ENCODE data around the gene CEPT1. TPM values are rescaled to one million over a fixed set of nuclear protein-coding genes. Genes with fewer than 3 reads are reported as not detected.
A peak's percentile ranks its signal among the peaks of the same experiment; 100 is the strongest.

The CEPT1 gene
- total RNA-seq, 1 donor from 2014 or later, result 26.9 TPM

- H2AFZ ChIP-seq (ENCODE audit: low read depth, low read length), result peak overlapping the region; percentile 98
- peaks cover 16% of the 10 kb centered on the region for H3K4me1 Mint-ChIP-seq (ENCODE audit: low read depth, unreplicated experiment)
Observed at GRCh38 chr1:111140680-111140967, 601 bp downstream of the CEPT1 start.

GRCh38 chr1:111141245-111142220 is 1.5 kb downstream of the CEPT1 start:
- Histone ChIP-seq H3K9ac (ENCODE audit: low read length) (peak overlapping the region; percentile 90), H3K4me3 (ENCODE audit: insufficient read depth, low read depth, low read length) (peak overlapping the region; percentile 98), H3K79me2 (ENCODE audit: insufficient read depth, low read length) (peaks cover 78% of the 10 kb centered on the region), H3K27me3 (ENCODE audit: insufficient read depth, low read length) (no peaks in the 10 kb centered on the region), H2AFZ (ENCODE audit: low read depth, low read length) (no peak overlapping the region), H3K4me1 (ENCODE audit: insufficient read depth, low read length) (peaks cover 13% of the 10 kb centered on the region), H3K4me2 (ENCODE audit: low read length) (peak overlapping the region; percentile 87), H3K36me3 (ENCODE audit: insufficient read depth, low read length) (no peaks in the 10 kb centered on the region), H3K9me3 (ENCODE audit: insufficient read depth, low read depth, low read length) (no peaks in the 10 kb centered on the region), H4K20me1 (ENCODE audit: insufficient read depth, low read length) (peaks cover 29% of the 10 kb centered on the region), H3K27ac (ENCODE audit: low read depth, low read length) (no peak overlapping the region)
- DNase-seq (ENCODE audit: low read depth), result no peak
- Mint-ChIP-seq H3K36me3 (ENCODE audit: low read depth, unreplicated experiment) (no peaks in the 10 kb centered on the region), H3K27ac (ENCODE audit: unreplicated experiment) (peak overlapping the region; percentile 47), H3K4me3 (ENCODE audit: unreplicated experiment) (peak overlapping the region; percentile 100), H3K9me3 (ENCODE audit: unreplicated experiment) (no peaks in the 10 kb centered on the region), H3K4me1 (ENCODE audit: low read depth, unreplicated experiment) (peaks cover 16% of the 10 kb centered on the region), H3K27me3 (ENCODE audit: low read depth, unreplicated experiment) (no peaks in the 10 kb centered on the region)
- no peak for TF ChIP-seq EZH2 (IDR thresholded peaks at IDR 0.05; ENCODE audit: insufficient read depth, low read length)
- TF ChIP-seq CTCF (IDR thresholded peaks at IDR 0.05; ENCODE audit: insufficient read depth, low read depth, low read length), result no peak
- FAIRE-seq, result no peak

More at GRCh38 chr1:111140680-111140967, 601 bp downstream of the CEPT1 start:
- Mint-ChIP-seq H3K27me3 (ENCODE audit: low read depth, unreplicated experiment) (no peaks in the 10 kb centered on the region), H3K27ac (ENCODE audit: unreplicated experiment) (peak overlapping the region; percentile 47), H3K36me3 (ENCODE audit: low read depth, unreplicated experiment) (peaks cover 2% of the 10 kb centered on the region), H3K4me3 (ENCODE audit: unreplicated experiment) (peak overlapping the region; percentile 100), H3K9me3 (ENCODE audit: unreplicated experiment) (no peaks in the 10 kb centered on the region)
- H3K79me2 ChIP-seq (ENCODE audit: insufficient read depth, low read length), result peaks cover 69% of the 10 kb centered on the region
- DNase-seq (ENCODE audit: low read depth) (peak; percentile 61), FAIRE-seq (no peak)
- peak overlapping the region; percentile 98 for H3K4me3 ChIP-seq (ENCODE audit: insufficient read depth, low read depth, low read length)
- H3K27me3 ChIP-seq (ENCODE audit: insufficient read depth, low read length), result no peaks in the 10 kb centered on the region
- H3K4me2 ChIP-seq (ENCODE audit: low read length), result peak overlapping the region; percentile 87
- H3K36me3 ChIP-seq (ENCODE audit: insufficient read depth, low read length), result no peaks in the 10 kb centered on the region
- H4K20me1 ChIP-seq (ENCODE audit: insufficient read depth, low read length), result peaks cover 27% of the 10 kb centered on the region
- TF ChIP-seq CTCF (IDR thresholded peaks at IDR 0.05; ENCODE audit: insufficient read depth, low read depth, low read length) (no peak), EZH2 (IDR thresholded peaks at IDR 0.05; ENCODE audit: insufficient read depth, low read length) (no peak)
- H3K9me3 ChIP-seq (ENCODE audit: insufficient read depth, low read depth, low read length), result no peaks in the 10 kb centered on the region
- peaks cover 13% of the 10 kb centered on the region for H3K4me1 ChIP-seq (ENCODE audit: insufficient read depth, low read length)
- H3K9ac ChIP-seq (ENCODE audit: low read length), result peak overlapping the region; percentile 90
- peak overlapping the region; percentile 75 for H3K27ac ChIP-seq (ENCODE audit: low read depth, low read length)

All from astrocyte (in vitro differentiated cells and primary cell).